SK-N-SH treated with all-trans-retinoic acid at 6 μM for 48 hours (cell line): ENCODE results near the gene STOM.

ENCODE experiments used
- ATAC-seq: fragments of 200-7000 bp; cut with Tn5 transposase; 3 replicates; pipeline ENCODE4 v1.9.1; 2020; ENCODE audit warnings: mild to moderate bottlenecking, moderate library complexity
- ARNTL ChIP-seq: fragments of 450-650 bp; formaldehyde crosslinking; IDR thresholded peaks from 2 replicates; pipeline ENCODE4 v1.5.0; 2020; ENCODE audit warnings: low read depth, mild to moderate bottlenecking, moderate library complexity, borderline replicate concordance
- BACH2 ChIP-seq: fragments of 250-450 bp; sonication (Bioruptor Pico); IDR thresholded peaks from 2 replicates; pipeline ENCODE4 v1.9.0; 2021; ENCODE audit warnings: mild to moderate bottlenecking, borderline replicate concordance
- CSDC2 ChIP-seq: fragments of 250-450 bp; sonication (Bioruptor Pico); IDR thresholded peaks from 2 replicates; pipeline ENCODE4 v1.5.0; 2020; ENCODE audit warnings: mild to moderate bottlenecking, moderate library complexity
- ESRRG ChIP-seq: fragments of 250-450 bp; sonication (Bioruptor Pico); IDR thresholded peaks from 2 replicates; pipeline ENCODE4 v1.6.1; 2021; ENCODE audit warnings: mild to moderate bottlenecking
- GLIS3 ChIP-seq: fragments of 250-450 bp; sonication (Bioruptor Pico); IDR thresholded peaks from 2 replicates; pipeline ENCODE4 v1.5.0; 2020; ENCODE audit warnings: mild to moderate bottlenecking, moderate library complexity
- ISL1 ChIP-seq: fragments of 250-450 bp; sonication (Bioruptor Pico); IDR thresholded peaks from 2 replicates; pipeline ENCODE4 v2.1.2; 2022; ENCODE audit warnings: mild to moderate bottlenecking, moderate library complexity
- OSR1 ChIP-seq: fragments of 250-450 bp; sonication (Bioruptor Pico); IDR thresholded peaks from 2 replicates; pipeline ENCODE4 v1.8.0; 2022; ENCODE audit warnings: moderate library complexity, mild to moderate bottlenecking, inconsistent platforms
- PPARA ChIP-seq: fragments of 250-450 bp; sonication (Bioruptor Pico); IDR thresholded peaks from 2 replicates; pipeline ENCODE4 v1.5.0; 2020; ENCODE audit warnings: mild to moderate bottlenecking, borderline replicate concordance
- RARB ChIP-seq: fragments of 250-450 bp; sonication (Bioruptor Pico); IDR thresholded peaks from 2 replicates; pipeline ENCODE4 v1.8.0; 2021; ENCODE audit warnings: mild to moderate bottlenecking, moderate library complexity
- SNAI2 ChIP-seq: fragments of 250-450 bp; sonication (Bioruptor Pico); IDR thresholded peaks from 2 replicates; pipeline ENCODE4 v1.5.0; 2020; ENCODE audit warnings: mild to moderate bottlenecking, moderate library complexity
- TCF4 ChIP-seq: fragments of 250-450 bp; sonication (Bioruptor Pico); IDR thresholded peaks from 2 replicates; pipeline ENCODE4 v1.8.0; 2021; ENCODE audit warnings: mild to moderate bottlenecking, moderate library complexity, borderline replicate concordance
- TOX ChIP-seq: fragments of 250-450 bp; sonication (Bioruptor Pico); IDR thresholded peaks from 2 replicates; pipeline ENCODE4 v1.8.0; 2021; ENCODE audit warnings: mild to moderate bottlenecking, moderate library complexity, borderline replicate concordance
- ZC3H10 ChIP-seq: fragments of 250-450 bp; sonication (Bioruptor Pico); IDR thresholded peaks from 2 replicates; pipeline ENCODE4 v1.5.1; 2021; ENCODE audit warnings: mild to moderate bottlenecking, moderate library complexity
- ZFP3 ChIP-seq: fragments of 250-450 bp; sonication (Bioruptor Pico); IDR thresholded peaks from 2 replicates; pipeline ENCODE4 v1.5.0; 2020; ENCODE audit warnings: mild to moderate bottlenecking, moderate library complexity
- ZFP30 ChIP-seq: fragments of 450-650 bp; formaldehyde crosslinking; IDR thresholded peaks from 2 replicates; pipeline ENCODE4 v1.5.0; 2022; ENCODE audit warnings: mild to moderate bottlenecking, moderate library complexity
- ZNF565 ChIP-seq: fragments of 450-650 bp; formaldehyde crosslinking; conservative IDR thresholded peaks from 2 replicates; pipeline ENCODE4 v1.5.0; 2020; ENCODE audit warnings: low read depth, mild to moderate bottlenecking, moderate library complexity
- ZNF70 ChIP-seq: fragments of 450-650 bp; formaldehyde crosslinking; IDR thresholded peaks from 2 replicates; pipeline ENCODE4 v1.5.0; 2020; ENCODE audit warnings: mild to moderate bottlenecking, moderate library complexity
- ZNF8 ChIP-seq: fragments of 450-650 bp; formaldehyde crosslinking; IDR thresholded peaks from 2 replicates; pipeline ENCODE4 v1.5.0; 2020; ENCODE audit warnings: mild to moderate bottlenecking, moderate library complexity
- TF ChIP-seq, protein P1 (sequence below): fragments of 250-450 bp; sonication (Bioruptor Pico); IDR thresholded peaks from 2 replicates; pipeline ENCODE4 v1.5.1; 2020; ENCODE audit warnings: low read depth, mild to moderate bottlenecking, moderate library complexity
- TF ChIP-seq, protein P2 (sequence below): fragments of 250-450 bp; sonication (Bioruptor Pico); IDR thresholded peaks from 2 replicates; pipeline ENCODE4 v1.5.1; 2021; ENCODE audit warnings: mild to moderate bottlenecking, moderate library complexity
- TF ChIP-seq, protein P3 (sequence below): fragments of 250-450 bp; sonication (Bioruptor Pico); IDR thresholded peaks from 2 replicates; pipeline ENCODE4 v1.5.0; 2020; ENCODE audit warnings: mild to moderate bottlenecking, moderate library complexity
- TF ChIP-seq, protein P4 (sequence below): fragments of 250-450 bp; sonication (Bioruptor Pico); IDR thresholded peaks from 2 replicates; pipeline ENCODE4 v1.8.0; 2021; ENCODE audit warnings: low read depth, mild to moderate bottlenecking, moderate library complexity, borderline replicate concordance

The STOM gene

DNA sequence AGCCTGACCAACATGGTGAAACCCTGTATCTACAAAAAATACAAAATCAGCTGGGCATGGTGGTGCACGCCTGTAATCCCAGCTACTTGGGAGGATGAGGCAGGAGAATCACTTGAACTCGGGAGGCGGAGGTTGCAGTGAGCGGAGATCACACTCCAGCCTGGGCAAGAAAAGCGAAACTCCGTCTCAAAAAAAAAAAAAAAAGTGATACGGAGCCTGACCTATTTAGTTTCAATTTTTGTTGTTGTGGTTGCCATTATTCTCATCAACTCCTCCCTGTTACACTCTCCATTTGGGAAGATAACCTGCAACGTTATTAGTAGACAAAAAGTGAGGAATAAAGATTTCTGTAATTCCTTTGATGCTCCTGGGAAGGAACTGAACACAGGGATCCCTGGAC, 1.3 kb downstream of the STOM start:
- no peak for TF ChIP-seq ISL1 (CRISPR knock-in tag)
- TF ChIP-seq TCF4: no peak
- TF ChIP-seq, protein P1, sequence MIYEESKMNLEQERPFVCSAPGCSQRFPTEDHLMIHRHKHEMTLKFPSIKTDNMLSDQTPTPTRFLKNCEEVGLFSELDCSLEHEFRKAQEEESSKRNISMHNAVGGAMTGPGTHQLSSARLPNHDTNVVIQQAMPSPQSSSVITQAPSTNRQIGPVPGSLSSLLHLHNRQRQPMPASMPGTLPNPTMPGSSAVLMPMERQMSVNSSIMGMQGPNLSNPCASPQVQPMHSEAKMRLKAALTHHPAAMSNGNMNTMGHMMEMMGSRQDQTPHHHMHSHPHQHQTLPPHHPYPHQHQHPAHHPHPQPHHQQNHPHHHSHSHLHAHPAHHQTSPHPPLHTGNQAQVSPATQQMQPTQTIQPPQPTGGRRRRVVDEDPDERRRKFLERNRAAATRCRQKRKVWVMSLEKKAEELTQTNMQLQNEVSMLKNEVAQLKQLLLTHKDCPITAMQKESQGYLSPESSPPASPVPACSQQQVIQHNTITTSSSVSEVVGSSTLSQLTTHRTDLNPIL: no peak
- no peak for TF ChIP-seq RARB (CRISPR knock-in tag)
- no peak for TF ChIP-seq GLIS3 (CRISPR knock-in tag)
- TF ChIP-seq ZC3H10: no peak
- TF ChIP-seq, protein P2, sequence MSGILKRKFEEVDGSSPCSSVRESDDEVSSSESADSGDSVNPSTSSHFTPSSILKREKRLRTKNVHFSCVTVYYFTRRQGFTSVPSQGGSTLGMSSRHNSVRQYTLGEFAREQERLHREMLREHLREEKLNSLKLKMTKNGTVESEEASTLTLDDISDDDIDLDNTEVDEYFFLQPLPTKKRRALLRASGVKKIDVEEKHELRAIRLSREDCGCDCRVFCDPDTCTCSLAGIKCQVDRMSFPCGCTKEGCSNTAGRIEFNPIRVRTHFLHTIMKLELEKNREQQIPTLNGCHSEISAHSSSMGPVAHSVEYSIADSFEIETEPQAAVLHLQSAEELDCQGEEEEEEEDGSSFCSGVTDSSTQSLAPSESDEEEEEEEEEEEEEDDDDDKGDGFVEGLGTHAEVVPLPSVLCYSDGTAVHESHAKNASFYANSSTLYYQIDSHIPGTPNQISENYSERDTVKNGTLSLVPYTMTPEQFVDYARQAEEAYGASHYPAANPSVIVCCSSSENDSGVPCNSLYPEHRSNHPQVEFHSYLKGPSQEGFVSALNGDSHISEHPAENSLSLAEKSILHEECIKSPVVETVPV (CRISPR knock-in tag): no peak
- TF ChIP-seq ZFP30: no peak
- no peak for TF ChIP-seq BACH2
- no peak for TF ChIP-seq ESRRG (CRISPR knock-in tag)
- no peak for TF ChIP-seq ZNF8 (CRISPR knock-in tag)
- TF ChIP-seq, protein P3, sequence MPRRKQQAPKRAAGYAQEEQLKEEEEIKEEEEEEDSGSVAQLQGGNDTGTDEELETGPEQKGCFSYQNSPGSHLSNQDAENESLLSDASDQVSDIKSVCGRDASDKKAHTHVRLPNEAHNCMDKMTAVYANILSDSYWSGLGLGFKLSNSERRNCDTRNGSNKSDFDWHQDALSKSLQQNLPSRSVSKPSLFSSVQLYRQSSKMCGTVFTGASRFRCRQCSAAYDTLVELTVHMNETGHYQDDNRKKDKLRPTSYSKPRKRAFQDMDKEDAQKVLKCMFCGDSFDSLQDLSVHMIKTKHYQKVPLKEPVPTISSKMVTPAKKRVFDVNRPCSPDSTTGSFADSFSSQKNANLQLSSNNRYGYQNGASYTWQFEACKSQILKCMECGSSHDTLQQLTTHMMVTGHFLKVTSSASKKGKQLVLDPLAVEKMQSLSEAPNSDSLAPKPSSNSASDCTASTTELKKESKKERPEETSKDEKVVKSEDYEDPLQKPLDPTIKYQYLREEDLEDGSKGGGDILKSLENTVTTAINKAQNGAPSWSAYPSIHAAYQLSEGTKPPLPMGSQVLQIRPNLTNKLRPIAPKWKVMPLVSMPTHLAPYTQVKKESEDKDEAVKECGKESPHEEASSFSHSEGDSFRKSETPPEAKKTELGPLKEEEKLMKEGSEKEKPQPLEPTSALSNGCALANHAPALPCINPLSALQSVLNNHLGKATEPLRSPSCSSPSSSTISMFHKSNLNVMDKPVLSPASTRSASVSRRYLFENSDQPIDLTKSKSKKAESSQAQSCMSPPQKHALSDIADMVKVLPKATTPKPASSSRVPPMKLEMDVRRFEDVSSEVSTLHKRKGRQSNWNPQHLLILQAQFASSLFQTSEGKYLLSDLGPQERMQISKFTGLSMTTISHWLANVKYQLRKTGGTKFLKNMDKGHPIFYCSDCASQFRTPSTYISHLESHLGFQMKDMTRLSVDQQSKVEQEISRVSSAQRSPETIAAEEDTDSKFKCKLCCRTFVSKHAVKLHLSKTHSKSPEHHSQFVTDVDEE (CRISPR knock-in tag): no peak
- TF ChIP-seq, protein P4, sequence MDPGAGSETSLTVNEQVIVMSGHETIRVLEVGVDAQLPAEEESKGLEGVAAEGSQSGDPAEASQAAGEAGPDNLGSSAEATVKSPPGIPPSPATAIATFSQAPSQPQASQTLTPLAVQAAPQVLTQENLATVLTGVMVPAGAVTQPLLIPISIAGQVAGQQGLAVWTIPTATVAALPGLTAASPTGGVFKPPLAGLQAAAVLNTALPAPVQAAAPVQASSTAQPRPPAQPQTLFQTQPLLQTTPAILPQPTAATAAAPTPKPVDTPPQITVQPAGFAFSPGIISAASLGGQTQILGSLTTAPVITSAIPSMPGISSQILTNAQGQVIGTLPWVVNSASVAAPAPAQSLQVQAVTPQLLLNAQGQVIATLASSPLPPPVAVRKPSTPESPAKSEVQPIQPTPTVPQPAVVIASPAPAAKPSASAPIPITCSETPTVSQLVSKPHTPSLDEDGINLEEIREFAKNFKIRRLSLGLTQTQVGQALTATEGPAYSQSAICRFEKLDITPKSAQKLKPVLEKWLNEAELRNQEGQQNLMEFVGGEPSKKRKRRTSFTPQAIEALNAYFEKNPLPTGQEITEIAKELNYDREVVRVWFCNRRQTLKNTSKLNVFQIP (CRISPR knock-in tag): no peak
- no peak for TF ChIP-seq ZNF565 (CRISPR knock-in tag)
- no peak for TF ChIP-seq PPARA (CRISPR knock-in tag)
- TF ChIP-seq TOX (CRISPR knock-in tag): no peak
- TF ChIP-seq OSR1 (CRISPR knock-in tag): no peak
- ATAC-seq: no peak

DNA sequence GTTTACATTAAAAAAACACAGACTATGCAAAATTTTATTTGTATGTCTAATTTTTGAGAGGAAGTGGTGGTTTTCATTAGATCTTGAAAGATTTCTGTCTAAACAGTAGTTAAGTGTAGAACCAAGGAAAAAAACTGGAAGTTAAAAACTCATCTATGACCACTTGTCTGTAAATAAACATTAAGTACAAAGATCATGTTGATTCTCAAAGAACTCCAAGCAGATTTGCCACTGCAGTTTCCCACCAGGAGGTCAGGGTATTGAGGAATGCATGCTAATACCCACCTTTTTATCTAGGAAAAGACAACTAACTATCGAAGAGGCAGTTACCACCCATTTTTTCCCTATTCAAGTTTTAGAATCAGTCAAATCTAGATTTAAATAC, 1.9 kb downstream of the STOM start:
- ATAC-seq: no peak
- TF ChIP-seq ZFP3 (CRISPR knock-in tag) (no peak), ZNF70 (CRISPR knock-in tag) (no peak), ZFP30 (no peak), ESRRG (CRISPR knock-in tag) (no peak), SNAI2 (CRISPR knock-in tag) (no peak), GLIS3 (CRISPR knock-in tag) (no peak), CSDC2 (CRISPR knock-in tag) (no peak), TCF4 (no peak), ZNF565 (CRISPR knock-in tag) (no peak), TOX (CRISPR knock-in tag) (no peak), ARNTL (no peak), ISL1 (CRISPR knock-in tag) (no peak), ZNF8 (CRISPR knock-in tag) (no peak)
- TF ChIP-seq, protein P3 (CRISPR knock-in tag): no peak
- TF ChIP-seq, protein P1: no peak
